Measurements from ENCODE around the gene SH3PXD2A. TPM values are rescaled to one million over a fixed set of nuclear protein-coding genes. Genes with fewer than 3 reads are reported as not detected.

The SH3PXD2A gene
- total and polyA plus RNA-seq, 2 donors (not counting 1 experiment from before 2014, with no cell fraction given), result 3.2 to 33.5 TPM

DNA sequence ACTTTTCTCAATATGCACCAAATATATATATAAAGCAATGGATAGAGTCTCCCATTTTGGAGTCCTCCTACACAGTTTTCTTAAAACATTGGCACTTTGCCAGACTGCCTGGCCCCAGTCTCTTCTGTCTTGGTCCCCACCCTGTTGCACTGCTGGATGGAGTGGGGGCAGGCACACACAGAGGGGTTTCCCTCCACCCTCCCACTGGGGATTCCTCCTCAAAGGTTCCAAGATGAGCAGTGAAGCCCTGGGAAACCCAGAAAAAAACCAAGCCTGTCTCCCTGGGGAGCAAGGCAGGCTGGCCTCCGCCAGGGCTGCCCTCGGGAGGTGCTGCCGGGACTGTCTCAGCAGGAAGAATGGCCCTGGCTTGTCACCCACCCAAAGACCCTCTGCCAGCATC is 68.0 kb downstream of the SH3PXD2A start:
- Histone ChIP-seq H3K4me1 (ENCODE audit: control insufficient read depth in 2 of 2, insufficient read depth in 2 of 2, low read length in 2 of 2) (no peaks in the 10 kb centered on the region), H2AFZ (ENCODE audit: insufficient read depth, low read depth, low read length, poor library complexity, severe bottlenecking) (no peak overlapping the region), H3K27ac (ENCODE audit: low read length in 2 of 2) (no peak overlapping the region), H3K79me2 (ENCODE audit: control insufficient read depth, insufficient read depth, low read length) (no peaks in the 10 kb centered on the region), H3K9ac (ENCODE audit: low read length) (no peak overlapping the region), H3K9me3 (ENCODE audit: control extremely low read depth in 1 of 3, control insufficient read depth in 2 of 3, insufficient read depth in 1 of 3, low read length in 2 of 3) (no peaks in the 10 kb centered on the region), H4K20me1 (ENCODE audit: control insufficient read depth, insufficient read depth, low read length, poor library complexity, severe bottlenecking) (no peaks in the 10 kb centered on the region), H3K4me3 (ENCODE audit: control extremely low read depth in 1 of 5, extremely low read depth in 1 of 5, insufficient read depth in 1 of 5, low read depth in 2 of 5, low read length in 4 of 5) (no peak overlapping the region), H3K27me3 (replicated peaks in 1 of 4; ENCODE audit: control extremely low read depth in 1 of 4, control insufficient read depth in 3 of 4, insufficient read depth in 4 of 4, low read length in 3 of 4) (peaks cover 0 to 15% (median 0%) of the 10 kb centered on the region in 4 experiments), H3K4me2 (replicated peaks; ENCODE audit: low read depth, low read length, poor library complexity, severe bottlenecking) (no peak overlapping the region), H3K36me3 (replicated peaks in 1 of 2; ENCODE audit: control extremely low read depth in 1 of 2, control insufficient read depth in 1 of 2, extremely low read depth in 1 of 2, insufficient read depth in 2 of 2, low read length in 1 of 2) (no peaks in the 10 kb centered on the region)
- Mint-ChIP-seq H3K27me3 (peaks cover 27% of the 10 kb centered on the region), H3K4me1 (no peaks in the 10 kb centered on the region), H3K4me3 (no peak overlapping the region), H3K9me3 (ENCODE audit: insufficient read depth) (no peaks in the 10 kb centered on the region), H3K27ac (no peak overlapping the region)
- no peak for TF ChIP-seq EZH2 (IDR thresholded peaks at IDR 0.05; ENCODE audit: borderline replicate concordance, insufficient read depth, low read depth, low read length, poor library complexity, severe bottlenecking)
- TF ChIP-seq, protein P1, sequence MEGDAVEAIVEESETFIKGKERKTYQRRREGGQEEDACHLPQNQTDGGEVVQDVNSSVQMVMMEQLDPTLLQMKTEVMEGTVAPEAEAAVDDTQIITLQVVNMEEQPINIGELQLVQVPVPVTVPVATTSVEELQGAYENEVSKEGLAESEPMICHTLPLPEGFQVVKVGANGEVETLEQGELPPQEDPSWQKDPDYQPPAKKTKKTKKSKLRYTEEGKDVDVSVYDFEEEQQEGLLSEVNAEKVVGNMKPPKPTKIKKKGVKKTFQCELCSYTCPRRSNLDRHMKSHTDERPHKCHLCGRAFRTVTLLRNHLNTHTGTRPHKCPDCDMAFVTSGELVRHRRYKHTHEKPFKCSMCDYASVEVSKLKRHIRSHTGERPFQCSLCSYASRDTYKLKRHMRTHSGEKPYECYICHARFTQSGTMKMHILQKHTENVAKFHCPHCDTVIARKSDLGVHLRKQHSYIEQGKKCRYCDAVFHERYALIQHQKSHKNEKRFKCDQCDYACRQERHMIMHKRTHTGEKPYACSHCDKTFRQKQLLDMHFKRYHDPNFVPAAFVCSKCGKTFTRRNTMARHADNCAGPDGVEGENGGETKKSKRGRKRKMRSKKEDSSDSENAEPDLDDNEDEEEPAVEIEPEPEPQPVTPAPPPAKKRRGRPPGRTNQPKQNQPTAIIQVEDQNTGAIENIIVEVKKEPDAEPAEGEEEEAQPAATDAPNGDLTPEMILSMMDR (IDR thresholded peaks at IDR 0.05), result no peak
- intact Hi-C loops (cut with micrococcal nuclease), result no loop called here
- WGBS (ENCODE audit: insufficient coverage), result 82% methylated on average over 3 of the region's 3 CpGs
- no peak for DNase-seq
- no peak for ATAC-seq (ENCODE audit: low read depth)
- CTCF ChIA-PET, result no interaction called here
- POLR2A ChIA-PET, result no interaction called here

DNA sequence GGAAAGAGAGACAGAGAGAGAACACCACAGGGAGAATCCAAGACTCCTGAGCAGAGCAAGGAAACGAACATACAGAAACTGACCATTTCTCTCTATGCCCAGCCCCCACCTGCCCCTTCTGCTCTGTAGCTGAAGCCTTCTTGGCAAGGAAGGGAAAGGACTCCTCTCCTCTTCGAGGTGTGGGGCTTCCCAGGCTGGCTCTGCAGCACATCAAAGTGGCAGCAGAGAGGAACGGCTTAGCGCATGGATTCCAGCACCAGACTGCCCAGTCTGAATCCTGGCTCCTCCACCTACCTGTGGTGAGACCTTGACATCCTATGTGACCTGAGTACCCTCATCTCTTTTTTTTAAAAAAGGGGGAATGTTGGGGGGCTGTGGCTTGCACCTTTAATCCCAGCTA is 69.4 kb downstream of the SH3PXD2A start:
- Histone ChIP-seq H2AFZ (ENCODE audit: insufficient read depth, low read depth, low read length, poor library complexity, severe bottlenecking) (no peak overlapping the region), H3K4me3 (ENCODE audit: control extremely low read depth in 1 of 5, extremely low read depth in 1 of 5, insufficient read depth in 1 of 5, low read depth in 2 of 5, low read length in 4 of 5) (no peak overlapping the region), H3K4me2 (replicated peaks; ENCODE audit: low read depth, low read length, poor library complexity, severe bottlenecking) (no peak overlapping the region), H3K27me3 (replicated peaks in 1 of 4; ENCODE audit: control extremely low read depth in 1 of 4, control insufficient read depth in 3 of 4, insufficient read depth in 4 of 4, low read length in 3 of 4) (peaks cover 0 to 15% (median 0%) of the 10 kb centered on the region in 4 experiments), H3K9ac (ENCODE audit: low read length) (no peak overlapping the region), H4K20me1 (ENCODE audit: control insufficient read depth, insufficient read depth, low read length, poor library complexity, severe bottlenecking) (no peaks in the 10 kb centered on the region), H3K4me1 (ENCODE audit: control insufficient read depth in 2 of 2, insufficient read depth in 2 of 2, low read length in 2 of 2) (no peaks in the 10 kb centered on the region), H3K36me3 (replicated peaks in 1 of 2; ENCODE audit: control extremely low read depth in 1 of 2, control insufficient read depth in 1 of 2, extremely low read depth in 1 of 2, insufficient read depth in 2 of 2, low read length in 1 of 2) (no peaks in the 10 kb centered on the region), H3K27ac (ENCODE audit: low read length in 2 of 2) (no peak overlapping the region), H3K79me2 (ENCODE audit: control insufficient read depth, insufficient read depth, low read length) (no peaks in the 10 kb centered on the region), H3K9me3 (ENCODE audit: control extremely low read depth in 1 of 3, control insufficient read depth in 2 of 3, insufficient read depth in 1 of 3, low read length in 2 of 3) (no peaks in the 10 kb centered on the region)
- TF ChIP-seq, protein P1 (IDR thresholded peaks at IDR 0.05), result no peak
- no peak overlapping the region for H3K4me3 Mint-ChIP-seq
- CTCF ChIA-PET, result interaction anchor here (1.1 kb wide), 1 partner anchor 13 kb away, joined by 3 read pairs; no protein-coding TSS in a partner anchor
- peaks cover 37% of the 10 kb centered on the region for H3K27me3 Mint-ChIP-seq
- no peaks in the 10 kb centered on the region for H3K4me1 Mint-ChIP-seq
- no peak for DNase-seq
- POLR2A ChIA-PET, result no interaction called here
- intact Hi-C loops (cut with micrococcal nuclease), result no loop called here
- no peaks in the 10 kb centered on the region for H3K9me3 Mint-ChIP-seq (ENCODE audit: insufficient read depth)
- WGBS (ENCODE audit: insufficient coverage), result 86% methylated on average over 1 of the region's 4 CpGs
- H3K27ac Mint-ChIP-seq, result no peak overlapping the region
- no peak for ATAC-seq (ENCODE audit: low read depth)
